NOMO-1 treated with dmso at 0.1 percent for 144 hours (cell line): Measurements from ENCODE around the gene JMJD1C.
"Not testable (repeated sequence)": the region's sequence is repeated elsewhere in the genome, so short reads cannot be mapped to it uniquely, and the experiment has no call there.

Source experiments
- DNase-seq: peaks from one replicate; lab custom pipeline; 2025; ENCODE audit not compliant: unreplicated experiment; lab: John Stamatoyannopoulos, UW

Gene JMJD1C

DNA sequence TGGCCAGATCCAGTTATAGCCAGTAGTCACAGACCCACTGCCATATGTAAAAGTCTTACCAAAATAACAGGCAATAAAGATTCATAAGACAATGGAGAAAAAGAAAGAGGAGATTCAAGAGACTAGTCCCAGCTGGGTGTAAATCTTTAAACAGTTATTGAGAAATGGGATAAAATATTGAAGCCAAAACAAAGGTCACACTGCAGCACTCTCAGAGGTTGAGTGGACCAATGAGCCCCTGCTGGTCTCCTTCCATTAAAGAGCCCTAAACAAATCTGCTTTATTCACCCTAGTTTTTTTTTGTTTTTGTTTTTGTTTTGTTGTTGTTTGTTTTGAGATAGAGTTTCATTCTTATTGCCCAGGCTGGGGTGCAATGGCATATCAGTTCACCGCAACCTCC, 98.8 kb downstream of the JMJD1C start:
- no peak for DNase-seq

DNA sequence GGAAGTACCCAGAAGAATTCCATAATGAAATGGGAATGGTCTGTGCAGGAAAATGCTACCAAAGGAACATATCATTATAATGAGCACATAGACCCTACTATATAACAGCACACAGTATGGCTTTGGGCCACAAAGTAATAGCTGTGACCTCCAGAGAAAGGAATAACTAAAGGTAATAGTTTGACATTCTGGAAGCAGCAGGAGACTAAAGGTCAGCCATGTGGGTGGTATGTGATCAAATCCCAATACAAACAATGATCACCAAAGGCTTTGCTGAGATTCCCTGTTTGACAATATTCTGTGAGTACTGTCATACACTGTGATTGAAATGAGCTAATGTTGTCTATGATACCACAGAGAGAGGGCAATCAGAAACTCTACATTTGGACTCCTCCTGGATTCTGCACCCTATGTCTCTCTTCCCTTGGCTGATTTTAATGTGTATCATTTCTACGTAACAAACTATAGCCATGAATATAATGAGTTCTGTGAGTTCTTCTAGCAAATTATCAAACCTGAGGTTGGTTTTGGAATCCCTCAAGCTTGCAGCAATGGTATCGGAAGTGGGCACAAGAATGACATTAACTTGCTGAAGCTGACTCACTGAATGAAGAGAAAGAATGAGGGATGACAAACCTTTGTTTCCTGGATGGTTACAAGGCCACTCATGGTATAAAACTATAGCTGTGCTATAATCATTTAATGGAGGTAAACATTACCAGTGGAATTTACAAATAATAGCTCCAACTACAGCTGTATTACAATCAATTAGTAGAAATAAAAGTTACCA, 99.6 kb downstream of the JMJD1C start:
- DNase-seq = no peak

DNA sequence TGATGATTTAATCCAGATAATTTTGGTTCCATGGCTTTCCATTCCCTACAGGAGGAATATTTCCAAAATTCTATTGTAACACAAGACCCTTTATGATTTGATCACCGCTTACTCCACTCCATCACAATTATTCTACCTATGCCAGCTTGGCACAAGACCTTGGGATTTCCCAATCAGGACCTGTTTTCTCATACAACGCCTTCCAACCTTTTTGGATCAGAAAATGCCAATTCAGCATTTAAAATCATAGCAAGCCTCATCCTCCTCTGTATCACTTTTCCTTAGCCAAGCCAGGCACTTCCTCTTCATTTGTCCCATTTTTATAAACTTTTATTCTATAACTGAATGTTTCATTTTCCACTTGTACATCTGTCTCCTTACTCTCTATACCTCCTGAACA, 100.9 kb downstream of the JMJD1C start:
- DNase-seq = no peak

DNA sequence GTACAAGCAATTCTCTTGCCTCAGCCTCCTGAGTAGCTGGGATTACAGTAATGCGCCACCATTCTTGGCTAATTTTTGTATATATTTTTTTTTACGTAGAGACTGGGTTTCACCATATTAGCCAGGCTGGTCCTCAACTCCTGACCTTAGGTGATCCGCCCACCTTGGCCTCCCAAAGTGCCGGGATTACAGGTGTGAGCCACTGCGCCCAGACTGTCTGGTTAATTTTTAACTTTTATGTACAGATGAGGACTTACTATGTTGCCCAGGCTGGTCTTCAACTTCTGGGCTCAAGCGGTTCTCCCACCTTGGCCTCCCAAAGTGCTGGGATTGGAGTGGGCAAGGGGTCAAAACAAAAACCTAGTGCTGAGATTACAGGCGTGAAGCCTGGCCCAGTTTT, 101.8 kb downstream of the JMJD1C start:
- DNase-seq = no peak

DNA sequence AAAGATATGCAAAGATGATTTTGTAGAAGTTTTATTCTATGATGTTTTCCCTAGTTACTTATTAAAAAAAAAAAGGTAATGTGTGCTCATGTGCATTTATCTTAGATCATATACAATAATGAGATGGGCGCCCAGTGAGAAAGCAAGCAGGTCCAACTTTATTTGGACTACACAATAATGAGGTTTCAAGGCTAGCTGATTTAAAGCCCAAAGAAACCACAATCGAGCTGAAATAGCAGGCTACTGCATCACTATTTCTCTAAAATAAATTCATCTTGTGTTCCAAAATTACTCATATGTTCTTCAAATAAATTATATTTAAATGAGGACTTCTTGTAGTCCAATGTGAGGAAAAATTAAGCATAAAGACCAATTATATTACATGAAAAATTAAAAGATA, 110.1 kb downstream of the JMJD1C start:
- no peak for DNase-seq

DNA sequence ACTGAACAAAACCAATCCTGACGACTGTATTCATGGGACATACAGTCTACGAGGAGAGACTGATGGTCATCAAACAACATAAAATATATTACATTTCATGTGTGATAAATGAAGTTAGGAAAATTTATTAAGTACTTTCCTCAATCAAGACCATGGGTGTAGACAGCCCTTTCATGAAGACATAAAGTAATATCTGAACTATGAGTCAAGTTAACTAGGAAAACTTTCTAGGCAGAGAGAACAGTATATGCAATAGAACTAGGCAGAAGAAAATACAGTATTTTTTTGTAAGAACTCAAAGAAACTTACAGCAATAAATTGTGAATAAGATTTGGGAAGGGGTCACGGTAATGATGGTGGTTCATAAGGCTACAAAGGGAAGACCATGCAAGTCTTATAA, 112.8 kb downstream of the JMJD1C start:
- DNase-seq = no peak

DNA sequence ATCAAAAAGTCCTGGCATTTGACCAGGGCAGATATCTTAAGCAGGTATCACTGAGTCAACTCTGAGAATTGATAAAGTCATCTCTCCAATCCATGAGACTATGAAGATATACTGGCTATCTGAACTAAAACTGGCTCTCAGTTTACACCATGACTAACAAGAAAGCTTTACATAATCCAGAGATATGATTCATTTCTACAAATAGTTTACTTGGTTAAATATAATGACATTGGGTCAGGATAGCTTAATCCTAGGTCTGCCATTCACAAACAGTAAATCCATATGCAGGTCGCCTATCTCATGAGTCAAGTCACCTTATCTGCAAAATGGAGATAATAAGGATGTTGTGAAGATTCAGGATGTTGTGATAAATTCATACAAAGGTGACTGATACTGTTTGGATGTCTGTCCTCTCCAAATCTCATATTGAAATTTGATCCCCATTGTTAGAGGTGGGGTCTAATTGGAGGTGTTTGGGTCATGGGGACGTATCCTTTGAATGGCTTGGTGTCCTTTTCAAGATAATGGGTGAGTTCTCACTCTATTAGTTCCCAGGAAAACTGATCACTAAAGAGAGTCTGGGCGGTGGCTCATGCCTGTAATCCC, 117.4 kb downstream of the JMJD1C start:
- no peak for DNase-seq

DNA sequence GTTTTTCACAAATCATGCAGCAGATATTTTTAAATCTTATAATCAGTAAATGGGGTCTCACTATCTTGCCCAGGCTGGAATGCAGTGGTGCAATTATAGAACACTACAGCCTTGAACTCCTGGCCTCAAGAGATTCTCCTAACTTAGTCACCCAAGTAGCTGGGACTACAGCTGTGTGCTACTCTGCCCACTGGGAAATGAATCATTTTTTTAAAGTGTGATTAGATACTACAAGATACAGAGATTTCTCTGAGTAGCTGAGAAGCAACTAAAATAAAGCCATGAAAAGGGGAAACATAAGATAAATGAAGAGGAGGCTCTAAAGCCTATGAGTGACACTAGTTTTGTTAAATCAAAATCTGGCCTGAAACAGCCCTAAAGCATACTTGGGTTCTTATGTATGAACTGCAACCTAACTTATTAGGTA, 119.7 kb downstream of the JMJD1C start:
- DNase-seq = no peak

DNA sequence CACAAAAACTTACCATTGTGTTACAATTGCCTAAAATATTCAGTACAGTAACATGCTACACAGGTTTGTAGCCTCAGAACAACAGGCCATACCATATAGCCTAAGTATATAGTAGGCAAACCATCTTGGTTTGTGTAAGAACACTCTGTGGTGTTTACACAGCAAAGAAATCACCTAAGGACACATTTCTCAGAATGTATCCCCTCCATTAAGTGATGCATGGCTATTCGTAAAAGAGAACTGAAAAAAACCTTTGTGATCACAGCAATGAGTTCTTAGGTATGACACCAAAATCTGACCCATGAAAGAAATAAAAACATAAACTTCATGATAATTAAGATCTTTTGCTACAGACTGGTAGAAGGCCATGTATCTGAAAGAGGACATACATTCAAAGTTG, 121.5 kb downstream of the JMJD1C start:
- no peak for DNase-seq

DNA sequence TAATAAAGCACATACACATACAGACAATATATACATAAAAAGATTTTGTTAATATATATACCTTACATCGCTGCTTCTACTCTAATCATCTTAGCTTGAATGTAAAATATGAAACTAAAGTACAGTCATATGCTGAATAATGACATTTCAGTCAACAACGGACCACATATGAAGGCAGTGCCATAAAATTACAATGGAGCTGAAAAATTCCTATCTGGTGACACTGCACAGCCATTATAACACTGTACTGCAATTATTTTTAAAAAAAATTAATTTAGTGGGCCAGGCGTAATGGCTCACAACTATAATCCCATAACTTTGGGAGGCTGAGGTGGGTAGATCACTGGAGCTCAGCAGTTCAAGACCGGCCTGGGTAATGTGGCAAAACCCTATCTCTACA, 122.3 kb downstream of the JMJD1C start:
- no peak for DNase-seq

DNA sequence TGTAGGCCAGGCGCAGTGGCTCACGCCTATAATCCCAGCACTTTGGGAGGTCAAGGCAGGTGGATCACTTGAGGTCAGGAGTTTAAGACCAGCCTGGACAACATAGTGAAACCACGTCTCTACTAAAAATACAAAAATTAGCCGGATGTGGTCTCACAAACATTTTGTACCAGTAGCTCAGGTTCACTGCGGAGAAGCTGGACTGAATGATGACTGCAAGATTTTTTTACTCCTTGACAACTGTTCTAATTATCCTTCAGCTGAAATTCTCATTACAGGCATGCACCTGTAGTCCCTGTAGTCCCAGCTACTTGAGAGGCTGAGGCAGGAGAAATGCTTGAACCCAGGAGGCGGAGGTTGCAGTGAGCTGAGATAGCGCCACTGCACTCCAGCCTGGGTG, 126.1 kb downstream of the JMJD1C start:
- DNase-seq = not testable (repeated sequence)

DNA sequence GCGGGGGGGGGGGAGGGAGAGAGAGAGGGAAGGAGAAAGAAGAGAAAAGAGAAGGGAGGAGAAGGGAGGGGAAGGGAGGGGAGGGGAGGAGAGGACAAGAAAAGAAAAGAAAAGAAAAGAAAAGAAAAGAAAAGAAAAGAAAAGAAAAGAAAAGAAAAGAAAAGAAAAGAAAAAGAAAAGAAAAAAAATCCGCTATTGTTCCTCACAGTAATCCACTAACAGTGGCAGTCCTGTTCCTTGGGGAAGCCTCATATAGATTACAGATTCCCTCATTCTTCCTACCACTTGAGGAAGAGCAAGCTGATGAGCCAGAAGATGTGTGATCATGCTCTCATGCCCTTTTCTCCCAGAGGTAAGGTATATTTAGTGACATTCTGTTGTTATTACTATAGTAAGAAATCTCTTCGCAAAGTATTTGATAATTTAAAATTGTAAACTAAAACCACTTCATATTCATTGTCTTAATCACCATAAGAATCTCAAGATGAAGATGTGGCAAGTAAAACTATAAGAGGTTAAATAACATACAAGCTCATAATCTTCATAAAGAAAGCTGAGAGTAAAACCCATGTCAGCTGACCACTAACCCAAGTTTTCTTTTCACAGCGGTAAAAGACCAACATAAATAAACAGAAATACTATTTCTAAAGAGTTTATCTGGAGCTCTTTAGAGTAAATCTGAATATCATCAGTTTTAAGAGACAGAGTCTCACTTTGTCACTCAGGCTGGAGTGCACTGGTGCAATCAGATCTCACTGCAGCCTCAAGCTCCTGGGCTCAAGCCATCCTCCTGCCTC, 128.1 kb downstream of the JMJD1C start:
- no peak for DNase-seq

DNA sequence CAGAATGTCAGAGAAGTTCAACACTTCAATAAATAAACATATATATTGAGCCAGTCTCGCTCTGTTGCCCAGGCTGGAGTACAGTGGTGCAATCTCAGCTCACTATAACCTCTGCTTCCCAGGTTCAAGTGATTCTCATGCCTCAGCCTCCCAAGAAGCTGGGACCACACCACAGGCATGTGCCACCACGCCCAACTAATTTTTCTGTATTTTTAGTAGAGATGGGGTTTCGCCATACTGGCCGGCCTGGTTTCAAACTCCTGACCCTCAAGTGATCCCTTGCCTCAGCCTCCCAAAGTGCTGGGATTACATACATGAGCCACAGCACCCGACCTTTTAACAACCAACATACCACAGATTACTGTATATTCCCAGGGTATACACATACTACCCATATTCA, 134.2 kb downstream of the JMJD1C start:
- DNase-seq = no peak

DNA sequence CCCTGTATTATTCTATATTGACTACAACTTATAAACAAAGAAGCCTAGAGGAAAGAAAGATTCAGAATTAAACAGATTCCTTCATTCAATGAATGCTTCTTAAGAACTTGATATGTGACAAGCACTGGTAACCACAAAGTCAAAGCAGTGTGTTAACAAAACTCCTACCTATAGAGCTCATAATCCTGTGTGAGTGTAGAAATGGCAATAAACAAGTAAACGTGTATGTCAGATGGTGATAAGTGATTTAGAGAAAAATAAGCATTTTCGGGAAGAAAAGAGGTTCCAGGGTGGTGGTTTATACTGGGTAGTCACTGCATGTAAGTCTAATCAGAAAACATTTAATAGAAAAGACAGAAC, 141.3 kb downstream of the JMJD1C start:
- no peak for DNase-seq

DNA sequence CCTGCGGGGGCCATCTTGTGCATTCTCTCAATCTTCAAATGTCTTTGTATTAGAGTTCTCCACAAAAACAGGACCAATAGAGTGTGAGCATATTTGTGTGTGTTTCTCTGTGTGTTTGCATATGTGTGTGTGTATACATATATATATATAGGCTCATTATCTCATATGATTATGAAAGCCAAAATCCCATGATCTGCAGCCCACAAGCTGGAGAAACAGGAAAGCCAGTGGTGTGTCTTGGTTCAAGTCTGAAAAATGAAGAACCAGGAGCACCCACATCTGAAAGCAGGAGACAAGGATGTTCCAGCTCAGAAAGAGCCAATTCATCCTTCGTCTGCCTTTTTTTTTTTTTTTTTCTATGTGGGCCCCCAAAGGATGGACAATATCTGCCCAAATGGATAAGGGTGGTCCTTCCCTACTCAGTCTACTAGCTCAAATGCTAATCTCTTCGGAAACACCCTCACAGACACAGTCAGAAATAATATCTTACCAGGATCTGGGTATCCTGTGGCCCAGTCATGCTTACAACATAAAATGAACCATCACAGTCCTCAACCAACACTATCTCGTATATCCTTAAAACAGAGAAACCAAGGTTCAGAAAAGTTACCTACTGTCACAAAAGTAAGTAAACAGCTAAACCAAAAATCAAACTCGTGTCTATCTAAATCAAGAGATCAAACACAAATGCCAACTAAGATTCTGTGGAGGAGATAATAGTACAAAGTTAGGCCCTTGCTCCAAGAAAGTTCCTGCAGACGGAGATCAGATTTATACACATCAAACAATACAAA, 141.9 kb downstream of the JMJD1C start:
- no peak for DNase-seq

DNA sequence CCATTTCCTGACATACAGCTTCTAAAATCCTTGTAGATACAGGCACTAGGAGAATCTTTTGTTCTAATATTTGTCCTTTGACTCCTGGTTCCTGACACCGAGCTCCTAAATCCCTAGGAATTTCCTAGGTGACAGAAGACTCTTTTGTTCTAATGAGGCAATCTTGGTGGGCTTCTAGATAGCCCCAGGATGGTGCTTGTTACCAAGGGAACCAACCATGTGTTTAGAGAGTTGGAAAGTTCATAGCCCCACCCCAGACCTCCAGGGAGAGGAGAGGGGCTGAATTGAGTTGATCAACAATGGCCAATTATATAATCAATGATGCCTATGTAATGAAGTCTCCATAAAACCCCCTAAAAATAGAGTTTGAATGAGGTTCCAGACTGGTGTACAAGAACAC, 145.1 kb downstream of the JMJD1C start:
- no peak for DNase-seq

DNA sequence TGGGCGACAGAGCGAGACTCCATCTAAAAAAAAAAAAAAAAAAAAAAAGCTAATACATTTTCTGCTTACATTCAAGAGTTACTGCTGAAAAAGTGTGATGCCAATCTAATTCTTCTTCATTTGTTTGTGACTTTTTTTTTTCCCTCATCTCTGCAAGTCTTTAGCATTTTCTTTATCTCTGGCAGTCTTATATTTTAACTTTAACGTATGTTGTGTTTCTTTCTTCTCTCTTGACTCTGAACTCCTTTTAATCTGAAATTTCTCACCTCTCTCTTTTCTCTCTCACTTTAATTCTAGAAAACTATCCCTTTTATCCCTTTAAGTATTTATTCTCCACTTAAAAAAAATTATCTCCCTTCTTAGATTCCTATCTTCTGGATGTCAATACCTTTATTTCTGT, 146.5 kb downstream of the JMJD1C start:
- DNase-seq = no peak

DNA sequence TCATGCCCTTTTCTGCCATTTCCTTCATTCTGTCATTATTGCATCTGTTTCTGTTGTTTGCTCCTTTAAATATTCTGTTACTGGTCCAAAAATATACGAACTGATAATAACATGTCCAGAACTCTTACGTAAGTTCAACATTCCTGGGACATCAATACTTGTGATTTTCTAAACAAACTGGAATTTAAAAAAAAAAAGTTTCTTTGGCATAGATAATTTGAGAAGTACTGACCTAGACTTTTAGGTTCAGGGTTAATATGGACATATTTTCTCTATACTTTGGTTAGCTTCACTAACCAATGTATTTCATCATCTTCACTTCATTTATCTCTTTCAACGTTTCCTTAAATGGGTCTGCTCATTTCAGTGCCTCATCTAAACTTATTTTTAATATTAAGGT, 147.3 kb downstream of the JMJD1C start:
- no peak for DNase-seq

DNA sequence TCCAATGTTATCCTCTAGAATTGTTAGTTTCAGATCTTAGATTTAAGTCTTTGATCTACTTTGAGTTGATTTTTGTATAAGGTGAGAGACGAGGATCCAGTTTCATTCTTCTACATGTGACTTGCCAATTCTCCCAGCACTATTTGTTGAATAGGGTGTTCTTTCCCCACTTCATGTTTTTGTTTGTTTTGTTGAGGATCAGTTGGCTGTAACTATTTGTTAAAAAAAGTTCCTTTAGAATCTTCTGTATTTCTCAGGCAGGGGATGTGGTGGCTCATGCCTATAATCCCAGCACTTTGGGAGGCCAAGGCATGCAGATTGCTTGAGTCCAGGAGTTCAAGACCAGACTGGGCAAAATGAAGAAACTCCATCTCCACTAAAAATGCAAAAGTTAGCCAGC, 151.8 kb downstream of the JMJD1C start:
- DNase-seq = no peak

DNA sequence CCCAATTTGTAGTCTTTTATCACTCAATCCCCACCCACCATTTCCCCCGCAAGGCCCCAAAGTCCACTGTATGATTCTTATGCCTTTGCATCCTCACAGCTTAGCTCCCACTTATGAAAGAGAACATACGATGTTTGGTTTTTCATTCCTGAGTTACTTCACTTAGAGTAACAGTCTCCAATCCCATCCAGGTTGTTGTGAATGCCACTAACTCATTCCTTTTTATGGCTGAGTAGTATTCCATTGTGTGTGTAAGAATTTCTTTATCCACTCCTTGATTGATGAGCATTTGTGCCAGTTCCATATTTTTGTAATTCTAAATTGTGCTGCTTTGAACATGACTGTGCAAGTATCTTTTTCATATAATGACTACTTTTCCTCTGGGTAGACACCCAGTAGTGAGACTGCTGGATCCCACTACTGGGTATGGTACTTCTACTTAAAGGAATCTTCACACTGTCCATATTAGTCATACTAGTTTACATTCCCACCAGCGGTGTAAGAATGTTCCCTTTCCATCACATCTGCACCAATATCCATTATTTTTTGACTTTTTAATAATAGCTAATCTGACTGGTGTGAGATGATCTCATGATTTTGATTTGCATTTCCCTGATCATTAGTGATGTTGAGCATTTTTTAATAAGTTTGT, 152.6 kb downstream of the JMJD1C start:
- no peak for DNase-seq

DNA sequence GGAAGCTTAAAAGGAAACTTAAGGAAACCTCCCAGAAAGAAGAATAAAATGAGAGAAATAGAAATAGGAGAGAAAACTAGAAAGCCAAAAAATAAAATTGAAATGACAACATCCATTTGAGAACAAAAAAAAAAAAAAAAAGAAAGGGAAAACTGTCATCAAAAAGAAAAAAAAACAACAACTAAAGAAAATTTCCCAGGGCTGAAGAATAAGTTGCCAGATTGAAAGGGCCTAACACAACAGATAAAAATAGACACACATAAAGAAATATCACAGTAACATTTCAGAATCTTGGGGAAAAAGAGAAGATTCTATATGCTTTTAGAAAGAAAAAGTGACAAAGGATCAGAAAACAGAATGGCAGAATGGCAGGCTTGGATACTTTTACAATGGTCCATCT, 157.1 kb downstream of the JMJD1C start:
- no peak for DNase-seq
